Activated CD4-positive, alpha-beta T cell treated with anti-CD3 and anti-CD28 coated beads, Interleukin-2, amount 50 U/mL, for 4 hours (primary cell): ENCODE measurements around the gene CACNA1D.
"Not testable (repeated sequence)": the region's sequence is repeated elsewhere in the genome, so short reads cannot be mapped to it uniquely, and the experiment has no call there.

ENCODE experiments used
- DNase-seq, 2 experiments: peaks; one replicate each; pipeline ENCODE4 v3.0.0-alpha.2; 2020

Gene CACNA1D

DNA sequence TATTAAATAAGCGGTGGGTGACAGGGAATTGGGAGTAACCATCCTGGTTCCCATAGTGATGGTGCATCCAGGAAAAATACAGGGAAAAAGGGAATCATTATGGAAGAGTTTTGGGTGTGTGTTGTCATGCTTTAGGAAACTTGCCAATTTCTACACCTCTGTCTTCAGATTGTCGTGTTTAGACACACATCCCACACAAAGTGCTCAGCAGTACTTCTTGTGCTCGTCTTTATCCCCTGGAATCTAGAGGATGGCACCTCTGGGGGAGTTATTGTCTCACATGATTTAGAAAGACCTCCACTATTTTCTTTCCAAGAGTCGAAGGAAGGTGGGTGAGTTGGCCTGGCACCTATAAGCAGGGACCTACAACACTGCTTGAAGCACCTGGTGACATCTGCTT lies 35.8 kb downstream of the CACNA1D start:
- no peak for DNase-seq

- DNase-seq = no peak
Observed at GRCh38 chr3:53531749-53532148, 37.3 kb downstream of the CACNA1D start.

DNA sequence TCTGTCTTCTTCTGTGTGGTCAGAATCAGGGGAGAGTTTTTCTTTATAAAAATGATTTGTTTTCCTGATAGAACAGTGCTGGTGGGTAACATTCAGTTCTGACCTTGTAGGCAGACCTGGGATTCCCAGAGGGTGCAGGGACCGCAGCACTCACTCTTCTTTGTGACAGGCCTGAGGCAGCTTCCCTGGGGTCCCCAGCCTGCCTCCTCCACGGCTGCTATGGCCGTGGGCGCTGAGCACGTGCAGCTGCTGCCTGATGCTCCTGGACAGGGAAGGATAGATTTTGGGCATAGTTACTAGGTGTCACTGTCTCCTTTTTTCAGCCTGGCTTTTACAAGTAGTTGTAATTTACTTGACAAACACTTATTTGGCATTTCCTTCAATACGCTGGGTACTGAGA lies 39.1 kb downstream of the CACNA1D start:
- DNase-seq = no peak

GRCh38 chr3:53534216-53534615 lies 39.8 kb downstream of the CACNA1D start:
- DNase-seq = no peak

DNA sequence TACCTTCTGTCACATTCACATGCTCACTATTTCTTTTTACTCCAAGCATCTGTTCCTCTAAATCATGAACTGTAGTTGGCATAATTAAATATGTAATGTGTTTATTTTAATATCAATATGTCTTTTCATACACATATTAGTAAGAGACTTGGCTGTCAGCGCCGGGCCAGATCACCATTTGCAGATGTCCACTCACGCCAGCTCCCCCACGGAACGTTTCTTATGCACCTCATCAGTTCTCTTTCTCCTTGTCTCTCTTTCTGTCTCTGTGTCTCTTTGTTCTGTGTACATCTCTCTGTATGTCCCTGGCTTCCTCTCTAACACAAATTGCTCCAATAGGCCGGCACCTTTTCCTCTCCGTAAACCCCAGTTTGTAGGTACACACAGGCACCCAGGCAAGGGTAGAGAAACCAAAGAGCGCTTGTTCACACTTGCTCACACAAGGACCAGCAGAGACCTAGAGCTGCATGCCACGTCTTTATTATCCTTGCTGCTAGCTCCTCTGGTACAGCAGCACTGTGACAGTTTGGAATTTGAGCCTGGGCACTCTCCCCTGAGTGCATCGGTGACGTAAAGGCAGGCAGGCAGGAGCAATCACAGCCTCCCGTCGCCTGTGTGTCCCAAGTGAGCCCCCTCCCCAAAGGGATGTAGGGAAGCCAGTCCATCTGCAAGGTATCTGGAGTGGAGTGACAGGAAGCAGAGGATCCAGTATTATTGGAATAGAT lies 40.4 kb downstream of the CACNA1D start:
- DNase-seq = no peak

DNA sequence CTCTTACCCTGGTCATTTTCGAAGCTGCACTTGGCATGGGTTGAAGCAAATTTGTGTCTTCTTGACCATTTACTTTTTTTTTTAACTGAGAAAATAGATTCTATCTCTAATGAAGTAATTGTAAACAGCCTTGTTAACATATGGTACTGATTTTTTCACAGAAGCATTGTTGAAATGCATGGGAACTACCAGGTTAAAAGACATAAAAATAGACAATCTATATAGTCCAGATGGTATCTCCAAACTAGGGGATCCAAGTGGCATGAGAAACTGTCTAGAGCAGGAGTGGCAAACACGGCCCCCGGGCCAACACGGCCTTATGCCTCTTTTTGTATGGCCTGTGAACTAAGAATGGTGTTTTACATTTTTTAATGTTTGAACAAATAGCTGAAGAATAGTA lies 41.9 kb downstream of the CACNA1D start:
- DNase-seq = no peak

- no peak for DNase-seq
Observed at GRCh38 chr3:53544357-53544756, 49.9 kb downstream of the CACNA1D start.

DNA sequence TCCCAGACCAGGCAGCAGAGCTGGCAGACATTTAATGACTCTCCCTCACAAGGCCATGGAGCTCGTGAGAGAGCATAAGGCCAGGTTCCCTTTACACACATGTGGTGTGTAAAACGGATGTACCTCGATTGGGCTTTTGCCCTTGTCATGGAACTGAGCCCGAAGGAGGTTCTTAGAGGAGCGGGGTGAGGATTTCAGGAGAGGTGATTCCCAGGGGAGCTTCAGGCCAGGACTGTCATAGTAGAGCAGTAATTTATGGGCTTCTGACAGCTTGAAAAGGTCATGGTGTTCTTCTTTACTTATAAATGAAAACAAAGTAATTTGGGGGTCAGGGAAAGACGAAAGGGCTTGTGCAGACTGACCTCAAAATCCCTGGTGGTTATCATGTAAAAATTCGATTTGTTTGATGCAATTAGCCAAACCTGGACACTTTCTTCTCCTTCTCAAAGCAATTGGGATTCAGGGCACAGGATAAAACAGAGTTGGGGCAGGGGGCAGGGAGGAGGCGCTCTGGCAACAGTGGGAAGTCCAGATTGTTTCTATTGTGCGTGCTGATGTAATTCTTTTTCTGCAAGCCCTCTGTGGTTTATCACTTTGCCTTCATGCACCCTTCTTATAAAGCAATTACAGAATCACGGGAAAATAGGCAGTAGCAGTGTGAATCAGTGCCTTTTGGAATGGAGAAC lies 51.0 kb downstream of the CACNA1D start:
- DNase-seq = no peak

GRCh38 chr3:53545996-53546359 lies 51.6 kb downstream of the CACNA1D start:
- DNase-seq = no peak

DNA sequence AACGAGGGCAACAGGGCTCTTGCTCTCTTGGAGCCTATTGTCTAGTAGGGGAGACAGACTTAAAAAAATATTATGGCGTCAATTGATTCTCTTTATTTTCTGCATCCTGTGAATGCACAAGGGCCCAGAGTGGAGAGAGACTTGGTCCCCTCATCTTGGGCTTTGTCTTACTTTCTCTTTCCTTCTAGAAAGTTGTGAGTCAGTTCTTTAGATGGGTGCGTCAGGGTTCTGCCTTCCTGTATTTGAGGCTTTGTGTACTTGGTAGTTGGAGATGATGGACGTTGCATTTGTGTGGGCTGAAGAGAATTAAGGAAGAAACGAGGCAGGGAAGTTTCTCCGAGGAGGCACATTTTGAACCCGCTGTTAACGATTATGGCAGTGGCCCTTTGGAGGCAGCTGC lies 52.9 kb downstream of the CACNA1D start:
- no peak for DNase-seq

GRCh38 chr3:53550005-53550620 lies 55.7 kb downstream of the CACNA1D start:
- no peak for DNase-seq

DNA sequence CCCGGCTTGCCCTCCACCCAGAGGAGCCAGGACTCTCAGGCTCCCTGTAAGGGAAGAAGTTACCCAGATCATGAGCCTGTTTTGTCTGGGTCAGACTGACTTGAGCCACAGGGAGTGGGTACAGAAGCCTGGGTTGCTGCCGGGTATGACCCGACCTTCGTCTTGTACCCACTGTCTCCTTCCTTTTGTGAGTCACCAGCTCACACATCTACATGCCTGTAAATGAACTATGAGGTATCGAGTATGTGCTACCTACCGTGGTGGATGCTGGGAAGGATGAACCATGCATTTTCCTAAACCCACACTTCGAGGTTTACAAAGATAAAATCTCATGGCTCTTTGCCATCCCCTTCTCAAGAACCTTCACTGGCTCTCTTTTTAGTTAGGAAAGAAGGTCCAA lies 56.9 kb downstream of the CACNA1D start:
- no peak for DNase-seq

GRCh38 chr3:53552730-53553129 lies 58.3 kb downstream of the CACNA1D start:
- DNase-seq = no peak

- no peak for DNase-seq
Observed at GRCh38 chr3:53553200-53553599, 58.8 kb downstream of the CACNA1D start.

DNA sequence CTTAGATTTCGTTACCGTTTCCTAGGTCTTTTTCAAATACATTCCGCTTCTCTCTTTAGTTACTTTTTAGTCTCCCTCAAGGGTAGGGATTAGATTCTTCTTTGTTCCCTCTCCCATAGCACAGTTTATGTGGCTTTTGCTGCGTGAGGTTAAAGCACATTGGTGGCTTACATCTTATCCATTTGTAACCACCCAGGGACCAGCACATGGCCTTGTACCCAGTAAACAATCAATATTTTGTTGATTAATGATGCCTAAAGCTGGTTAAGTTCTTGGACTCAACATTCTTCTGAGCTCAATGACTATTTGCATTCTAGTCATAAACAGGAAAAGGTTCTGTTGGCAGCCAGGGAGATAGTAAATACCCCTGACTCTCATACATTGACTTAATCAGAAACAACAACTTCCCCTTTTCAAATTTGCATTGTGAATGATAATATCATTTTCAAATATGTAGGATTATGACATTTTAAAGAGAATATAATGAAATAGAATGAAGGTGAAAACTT lies 60.2 kb downstream of the CACNA1D start:
- DNase-seq = no peak

- DNase-seq = no peak
Observed at GRCh38 chr3:53555068-53555588, 60.7 kb downstream of the CACNA1D start.

GRCh38 chr3:53566461-53567145 lies 72.2 kb downstream of the CACNA1D start:
- no peak for DNase-seq

DNA sequence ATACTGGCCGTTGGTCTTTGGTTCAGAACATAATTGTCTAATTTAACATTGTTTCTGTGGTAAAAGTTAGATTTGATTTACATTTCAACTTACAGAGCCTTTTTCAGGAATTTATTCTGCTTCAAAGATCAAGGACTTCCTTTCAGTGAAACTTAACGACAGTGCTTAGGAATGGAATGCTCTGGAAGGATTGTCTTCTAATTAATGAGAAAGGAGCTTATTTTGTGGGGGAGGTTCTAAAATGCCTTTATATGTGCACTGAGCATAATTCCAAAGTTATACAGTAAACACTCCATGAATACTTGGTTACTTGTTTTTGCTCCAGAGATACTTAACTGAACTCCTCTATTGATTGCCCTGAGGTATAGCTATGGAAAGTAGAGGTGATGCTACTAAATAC lies 75.7 kb downstream of the CACNA1D start:
- no peak for DNase-seq

DNA sequence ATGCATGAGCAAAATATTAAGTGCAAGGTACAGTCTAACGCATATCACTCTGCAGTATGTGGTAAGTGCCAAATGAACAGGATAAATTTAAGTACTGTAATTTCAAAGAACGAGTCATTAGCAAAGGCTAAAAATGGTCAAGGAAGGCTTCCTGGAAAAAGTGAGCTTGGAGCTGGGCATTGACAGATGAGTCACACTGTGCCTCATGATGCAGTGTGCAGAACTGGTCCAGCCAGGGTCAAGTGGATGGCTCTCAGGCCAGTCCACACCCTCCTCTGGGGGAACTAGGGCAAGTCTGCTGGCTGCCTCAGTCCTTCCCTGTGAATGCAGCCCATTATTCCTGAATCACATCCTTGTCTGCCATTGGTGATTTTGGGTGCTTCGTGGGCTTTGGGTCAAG lies 76.3 kb downstream of the CACNA1D start:
- DNase-seq = no peak

- DNase-seq = no peak
Observed at GRCh38 chr3:53571264-53571663, 76.9 kb downstream of the CACNA1D start.

- DNase-seq = not testable (repeated sequence)
Observed at GRCh38 chr3:53572184-53572583, 77.8 kb downstream of the CACNA1D start.

DNA sequence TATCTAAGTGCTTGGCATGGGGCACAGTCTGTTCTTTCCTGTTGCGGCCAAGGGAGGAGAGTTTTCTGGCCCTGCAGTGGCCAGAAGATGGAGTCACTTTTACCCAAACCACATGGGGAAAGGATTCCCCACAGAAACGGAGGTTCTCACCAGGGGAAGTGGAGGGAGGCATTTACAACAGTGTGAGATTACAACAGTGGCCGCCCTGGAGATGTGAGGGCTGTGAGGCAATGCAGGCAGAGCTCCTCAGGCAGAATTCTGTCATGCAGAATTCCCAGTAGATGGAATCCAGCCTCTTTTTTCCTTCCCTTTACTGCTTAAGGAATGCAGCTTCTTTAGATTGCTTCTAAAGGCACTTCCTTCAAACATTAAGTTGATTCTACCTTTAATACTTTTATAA lies 83.1 kb downstream of the CACNA1D start:
- no peak for DNase-seq

DNA sequence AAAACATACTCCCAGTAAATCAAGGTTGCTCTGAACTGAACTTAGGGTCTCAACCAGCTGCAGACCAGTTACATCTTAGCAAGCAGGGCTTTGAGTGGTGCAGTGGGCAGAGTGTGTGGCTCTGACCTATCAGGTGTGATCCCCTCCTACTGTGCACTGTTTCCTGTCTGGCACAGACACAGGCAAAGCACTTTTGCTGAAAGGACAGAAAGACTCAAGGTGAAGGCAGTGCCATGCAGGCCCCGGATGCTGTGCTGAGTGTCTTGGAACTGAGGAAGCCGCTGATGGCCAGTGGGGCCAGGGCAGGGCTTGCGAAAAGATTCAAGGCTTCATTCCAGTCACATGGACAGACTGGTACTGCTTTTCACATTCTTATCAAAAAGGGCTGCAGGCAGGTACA lies 85.2 kb downstream of the CACNA1D start:
- DNase-seq = no peak
